Colonic mucosa (tissue), 4 donors: Measurements from ENCODE around the gene SERPING1. TPM values are rescaled to one million over a fixed set of nuclear protein-coding genes. Genes with fewer than 3 reads are reported as not detected.

Source experiments
- DNase-seq: peaks from one replicate; pipeline ENCODE4 v3.0.0-alpha.2; 2020
- H3K27ac ChIP-seq: fragments of 200-600 bp; one replicate; pipeline ENCODE4 v1.8.0; 2021
- H3K27me3 ChIP-seq: fragments of 200-600 bp; one replicate; pipeline ENCODE4 v1.8.0; 2021
- H3K36me3 ChIP-seq: fragments of 200-600 bp; one replicate; pipeline ENCODE4 v1.8.0; 2021
- H3K4me1 ChIP-seq: fragments of 200-600 bp; one replicate; pipeline ENCODE4 v1.8.0; 2021; ENCODE audit warnings: mild to moderate bottlenecking
- H3K4me3 ChIP-seq: fragments of 200-600 bp; one replicate; pipeline ENCODE4 v1.8.0; 2021
- H3K9ac ChIP-seq, 2 donors: one replicate each; pipeline ENCODE4 v1.7.0; 2013; ENCODE audit warnings: control low read depth in 2 of 2, low read depth in 2 of 2, low read length in 2 of 2
- H3K9me3 ChIP-seq: fragments of 200-600 bp; one replicate; pipeline ENCODE4 v1.8.0; 2021
- CTCF ChIP-seq: fragments of 200-600 bp; IDR thresholded peaks from one replicate; pipeline ENCODE4 v1.8.0; 2022; ENCODE audit warnings: antibody characterized with exemption, mild to moderate bottlenecking
- intact Hi-C: fragments of 100-400 bp; cut with DNase I; formaldehyde crosslinking; loops from one replicate; pipeline ENCODE4 v1.14.1; 2022
- microRNA-seq: library from miRNA; unstranded; fragments of <30 nt; microRNA quantifications from one replicate; pipeline ENCODE4, GENCODE V29; 2019
- total RNA-seq, 2 donors: library from RNA; stranded (reverse); fragmentation: NEBNext Ultra II Directional in 1 of 2; extraction: Animal tissue kit (Norgen Biotek cat#: 25700) in 1 of 2; gene quantifications; one replicate each; pipeline ENCODE4 v1.2.1, GENCODE V29; 2021
- donor health status: healthy.
- donor health status: DM: no; HTN: no; CAD: no.
- donor health status: DM: no; HTN: no; CAD: no.

Gene SERPING1
- total RNA-seq, 2 donors from 2014 or later = 18.7 to 57.5 TPM

GRCh38 chr11:57663975-57664374, 66.5 kb downstream of the SERPING1 start:
- Histone ChIP-seq H3K27ac (no peak overlapping the region), H3K4me3 (no peak overlapping the region), H3K36me3 (peaks cover 11% of the 10 kb centered on the region), H3K4me1 (no peaks in the 10 kb centered on the region), H3K9me3 (no peaks in the 10 kb centered on the region), H3K27me3 (no peaks in the 10 kb centered on the region), H3K9ac (no peak overlapping the region)
- no peak for TF ChIP-seq CTCF
- intact Hi-C loops = no loop called here
- no peak for DNase-seq

Small RNAs within 50 kb of the gene (microRNA-seq; reads per million reads assigned to microRNA genes)
- 5,163 reads per million, percentile 91 among the genes with 10 or more reads in this experiment for gene MIR130A

Other genes starting within 250 kb of the SERPING1 start
- not detected for gene PRG3, start 216.5 kb upstream of the SERPING1 start, total RNA-seq
- not detected for gene PRG2, start 207.0 kb upstream of the SERPING1 start, total RNA-seq
- gene SLC43A3, start 170.6 kb upstream of the SERPING1 start, total RNA-seq = 10 to 100 TPM; 10.6 to 21.4 TPM
- gene RTN4RL2, start 137.2 kb upstream of the SERPING1 start, total RNA-seq = under 1 TPM; 0.54 to 0.82 TPM
- gene SLC43A1, start 82.0 kb upstream of the SERPING1 start, total RNA-seq = 10 to 100 TPM in 1 of 2 donors, 1 to 10 TPM in 1; 8.7 to 19.0 TPM
- gene TIMM10, start 66.9 kb upstream of the SERPING1 start, total RNA-seq = 10 to 100 TPM; 54.8 to 67.1 TPM
- gene SMTNL1, start 60.1 kb upstream of the SERPING1 start, total RNA-seq = not detected
- gene UBE2L6, start 30.0 kb upstream of the SERPING1 start, total RNA-seq = 10 to 100 TPM; 28.3 to 35.3 TPM
- under 1 TPM; 0.44 to 0.98 TPM for gene YPEL4, start 52.2 kb downstream of the SERPING1 start, total RNA-seq
- gene CLP1, start 60.1 kb downstream of the SERPING1 start, total RNA-seq = 10 to 100 TPM; 13.5 to 14.9 TPM
- gene ZDHHC5, start 70.4 kb downstream of the SERPING1 start, total RNA-seq = 10 to 100 TPM; 80.2 to 82.1 TPM
- gene MED19, start 114.5 kb downstream of the SERPING1 start, total RNA-seq = 10 to 100 TPM; 10.6 to 14.0 TPM
- gene TMX2, start 114.9 kb downstream of the SERPING1 start, total RNA-seq = 100 to 1,000 TPM in 1 of 2 donors, 10 to 100 TPM in 1; 92.1 to 145 TPM
- gene SELENOH, start 143.8 kb downstream of the SERPING1 start, total RNA-seq = 100 to 1,000 TPM in 1 of 2 donors, 10 to 100 TPM in 1; 86.9 to 140 TPM
- not detected for gene BTBD18, start 154.1 kb downstream of the SERPING1 start, total RNA-seq
- 100 to 1,000 TPM; 375 to 416 TPM for gene CTNND1, start 164.1 kb downstream of the SERPING1 start, total RNA-seq